AG10803 (cell line): ENCODE results near the gene PCGF5.

Source experiments
- DNase-seq: peaks from one replicate; pipeline ENCODE4 v3.0.0; 2010; ENCODE audit warnings: low read depth
- H3K4me3 ChIP-seq: 2 replicates; pipeline ENCODE4 v1.5.1; 2011; ENCODE audit warnings: mild to moderate bottlenecking, low read length, control low read depth
- TF ChIP-seq, protein P1 (sequence below): conservative IDR thresholded peaks from 2 replicates; pipeline ENCODE4 v1.5.1; 2011; ENCODE audit warnings: mild to moderate bottlenecking, low read length, control low read depth, inconsistent platforms

Gene PCGF5

DNA sequence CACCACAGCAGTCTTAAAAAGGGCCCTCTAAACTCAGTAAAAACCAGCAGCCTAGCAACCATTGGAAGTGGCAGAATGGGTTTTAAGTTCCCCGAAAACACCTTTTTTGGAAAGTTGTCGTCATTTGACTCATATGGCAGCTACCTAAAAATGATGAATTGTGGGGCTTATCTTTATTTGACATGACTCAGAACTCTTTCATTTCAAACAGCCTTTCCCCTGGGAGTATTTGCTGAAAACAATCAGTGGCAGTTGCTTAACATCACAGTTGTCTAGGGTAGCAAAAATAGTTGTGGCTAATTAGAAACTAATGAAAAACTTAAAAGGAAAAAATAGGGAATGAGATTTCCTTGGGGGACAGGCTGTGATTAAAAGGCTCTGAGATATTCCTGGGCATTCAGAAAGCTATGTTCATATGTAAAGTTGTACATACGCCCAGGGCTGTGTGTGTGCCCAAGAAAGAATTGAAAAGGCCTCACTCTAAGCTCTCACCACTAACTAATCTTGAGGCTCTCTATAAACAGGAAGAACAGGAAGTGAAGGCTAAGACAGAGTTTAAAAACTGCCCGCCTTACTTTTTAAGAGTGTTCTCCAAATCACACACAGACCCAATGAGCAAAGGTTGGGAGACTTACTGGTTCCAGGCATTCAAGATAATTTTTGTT, 108.0 kb downstream of the PCGF5 start:
- no peak for DNase-seq
- H3K4me3 ChIP-seq, result no peak overlapping the region
- TF ChIP-seq, protein P1, sequence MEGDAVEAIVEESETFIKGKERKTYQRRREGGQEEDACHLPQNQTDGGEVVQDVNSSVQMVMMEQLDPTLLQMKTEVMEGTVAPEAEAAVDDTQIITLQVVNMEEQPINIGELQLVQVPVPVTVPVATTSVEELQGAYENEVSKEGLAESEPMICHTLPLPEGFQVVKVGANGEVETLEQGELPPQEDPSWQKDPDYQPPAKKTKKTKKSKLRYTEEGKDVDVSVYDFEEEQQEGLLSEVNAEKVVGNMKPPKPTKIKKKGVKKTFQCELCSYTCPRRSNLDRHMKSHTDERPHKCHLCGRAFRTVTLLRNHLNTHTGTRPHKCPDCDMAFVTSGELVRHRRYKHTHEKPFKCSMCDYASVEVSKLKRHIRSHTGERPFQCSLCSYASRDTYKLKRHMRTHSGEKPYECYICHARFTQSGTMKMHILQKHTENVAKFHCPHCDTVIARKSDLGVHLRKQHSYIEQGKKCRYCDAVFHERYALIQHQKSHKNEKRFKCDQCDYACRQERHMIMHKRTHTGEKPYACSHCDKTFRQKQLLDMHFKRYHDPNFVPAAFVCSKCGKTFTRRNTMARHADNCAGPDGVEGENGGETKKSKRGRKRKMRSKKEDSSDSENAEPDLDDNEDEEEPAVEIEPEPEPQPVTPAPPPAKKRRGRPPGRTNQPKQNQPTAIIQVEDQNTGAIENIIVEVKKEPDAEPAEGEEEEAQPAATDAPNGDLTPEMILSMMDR, result no peak
